ENCODE data around the gene TMEM144.
"Not testable (repeated sequence)": the region's sequence is repeated elsewhere in the genome, so short reads cannot be mapped to it uniquely, and the experiment has no call there.

The TMEM144 gene

GRCh38 chr4:158192439-158193158 lies 17.7 kb upstream of the TMEM144 start:
- DNase-seq, result no peak

- no peak for DNase-seq
These were observed 17.0 kb upstream of the TMEM144 start for GRCh38 chr4:158193171-158193749.

- DNase-seq, result no peak
These were observed 15.0 kb upstream of the TMEM144 start for GRCh38 chr4:158195297-158195696.

- no peak for DNase-seq
These were observed 13.0 kb upstream of the TMEM144 start for GRCh38 chr4:158197194-158197776.

- no peak for DNase-seq
These were observed 10.1 kb upstream of the TMEM144 start for GRCh38 chr4:158200214-158200613.

- no peak for DNase-seq
These were observed 9.0 kb upstream of the TMEM144 start for GRCh38 chr4:158201322-158201721.

GRCh38 chr4:158201876-158202275 lies 8.4 kb upstream of the TMEM144 start:
- DNase-seq, result no peak

GRCh38 chr4:158202481-158202880 lies 7.8 kb upstream of the TMEM144 start:
- no peak for DNase-seq

- no peak for DNase-seq
These were observed 6.8 kb upstream of the TMEM144 start for GRCh38 chr4:158203436-158203835.

GRCh38 chr4:158203929-158204328 lies 6.4 kb upstream of the TMEM144 start:
- no peak for DNase-seq

GRCh38 chr4:158208963-158209640 lies 1.2 kb upstream of the TMEM144 start:
- no peak for DNase-seq

GRCh38 chr4:158211222-158211621 lies 936 bp downstream of the TMEM144 start:
- no peak for DNase-seq

- DNase-seq, result no peak
These were observed 3.2 kb downstream of the TMEM144 start for GRCh38 chr4:158213466-158213865.

GRCh38 chr4:158214856-158215255 lies 4.6 kb downstream of the TMEM144 start:
- DNase-seq, result no peak

GRCh38 chr4:158217763-158218162 lies 7.5 kb downstream of the TMEM144 start:
- no peak for DNase-seq

GRCh38 chr4:158219623-158220022 lies 9.3 kb downstream of the TMEM144 start:
- DNase-seq, result no peak

- not testable (repeated sequence) for DNase-seq
These were observed 14.0 kb downstream of the TMEM144 start for GRCh38 chr4:158224318-158224717.

- not testable (repeated sequence) for DNase-seq
These were observed 14.7 kb downstream of the TMEM144 start for GRCh38 chr4:158224999-158225398.

- DNase-seq, result not testable (repeated sequence)
These were observed 17.6 kb downstream of the TMEM144 start for GRCh38 chr4:158227880-158228279.

GRCh38 chr4:158228399-158228798 lies 18.1 kb downstream of the TMEM144 start:
- not testable (repeated sequence) for DNase-seq

GRCh38 chr4:158229768-158230167 lies 19.5 kb downstream of the TMEM144 start:
- no peak for DNase-seq

GRCh38 chr4:158234671-158235070 lies 24.4 kb downstream of the TMEM144 start:
- DNase-seq, result no peak

GRCh38 chr4:158236304-158237030 lies 26.2 kb downstream of the TMEM144 start:
- DNase-seq, result no peak
